ENCODE results near the gene ENO1.

Gene ENO1

GRCh38 chr1:8878698-8879463 lies 395 bp upstream of the ENO1 start (continued):
- TF ChIP-seq ZNF202 (tag by site-specific recombination; IDR thresholded peaks at IDR 0.05; ENCODE audit: borderline replicate concordance) (no peak), SETDB1 (IDR thresholded peaks at IDR 0.05; ENCODE audit: insufficient read length, low read length) (peak; percentile 61), HOXC10 (CRISPR knock-in tag; IDR thresholded peaks at IDR 0.05) (no peak), ZNF449 (tag by site-specific recombination; IDR thresholded peaks at IDR 0.05) (peak; percentile 71), KLF10 (tag by site-specific recombination; IDR thresholded peaks at IDR 0.05) (peak; percentile 99), ZNF561 (tag by site-specific recombination; IDR thresholded peaks at IDR 0.05; ENCODE audit: borderline replicate concordance) (peak; percentile 90), GLIS2 (tag by site-specific recombination; IDR thresholded peaks at IDR 0.05) (peak; percentile 98), ZNF521 (tag by site-specific recombination; IDR thresholded peaks at IDR 0.05) (no peak), TSHZ1 (tag by site-specific recombination; IDR thresholded peaks at IDR 0.05; ENCODE audit: borderline replicate concordance) (no peak), GLIS1 (tag by site-specific recombination; IDR thresholded peaks at IDR 0.05) (peak; percentile 90), KLF1 (tag by site-specific recombination; IDR thresholded peaks at IDR 0.05) (peak; percentile 81), ZBTB20 (tag by site-specific recombination; IDR thresholded peaks at IDR 0.05) (peak; percentile 99), ZNF398 (tag by site-specific recombination; IDR thresholded peaks at IDR 0.05) (peak; percentile 63), KLF7 (tag by site-specific recombination; IDR thresholded peaks at IDR 0.05; ENCODE audit: borderline replicate concordance) (peak; percentile 13; the same call in 1 of the 2 replicates), ZFP69B (tag by site-specific recombination; IDR thresholded peaks at IDR 0.05) (peak; percentile 95), ZBTB7A (tag by site-specific recombination; IDR thresholded peaks at IDR 0.05; ENCODE audit: low read depth) (peak; percentile 84), BCL11A (tag by site-specific recombination; IDR thresholded peaks at IDR 0.05; ENCODE audit: low read depth) (peak; percentile 76), ZNF239 (tag by site-specific recombination; IDR thresholded peaks at IDR 0.05) (0 out of 2 replicates have a peak, but pooled peaks have one; percentile 23), ZNF692 (tag by site-specific recombination; IDR thresholded peaks at IDR 0.05) (peak; percentile 96), ZNF394 (tag by site-specific recombination; IDR thresholded peaks at IDR 0.05; ENCODE audit: borderline replicate concordance) (0 out of 2 replicates have a peak, but pooled peaks have one; percentile 31), PRDM1 (tag by site-specific recombination; IDR thresholded peaks at IDR 0.05) (peak; percentile 96), ZFP37 (tag by site-specific recombination; IDR thresholded peaks at IDR 0.05) (peak; percentile 66; the same call in 1 of the 2 replicates), ZNF843 (tag by site-specific recombination; IDR thresholded peaks at IDR 0.05) (peak; percentile 48; the same call in 1 of the 2 replicates), PATZ1 (tag by site-specific recombination; IDR thresholded peaks at IDR 0.05) (peak; percentile 99), ZNF341 (tag by site-specific recombination; IDR thresholded peaks at IDR 0.05; ENCODE audit: low read depth) (peak; percentile 67), ZNF335 (tag by site-specific recombination; conservative IDR thresholded peaks at IDR 0.05) (peak; percentile 65), ZNF76 (tag by site-specific recombination; IDR thresholded peaks at IDR 0.05; ENCODE audit: borderline replicate concordance, low read depth) (peak; percentile 59; the same call in 1 of the 2 replicates), ZIC2 (tag by site-specific recombination; IDR thresholded peaks at IDR 0.05) (peak; percentile 52), ZNF677 (tag by site-specific recombination; IDR thresholded peaks at IDR 0.05) (0 out of 2 replicates have a peak, but pooled peaks have one; percentile 9)
